Measurements from ENCODE around the gene UTF1.

Gene UTF1

GRCh38 chr10:133208466-133208865, 21.6 kb upstream of the UTF1 start:
- H3K4me1 Mint-ChIP-seq (ENCODE audit: low read depth in 2 of 2), result peaks cover 0 to 2% of the 10 kb centered on the region in 2 donors
- DNase-seq (no peak), ATAC-seq (replicated peaks) (no peak)
- no peaks in the 10 kb centered on the region for H3K36me3 Mint-ChIP-seq (ENCODE audit: insufficient read depth)
- H3K27ac Mint-ChIP-seq, result no peak overlapping the region
- no peak overlapping the region for H3K4me3 Mint-ChIP-seq
- peaks cover 9 to 10% of the 10 kb centered on the region in 2 donors for H3K27me3 Mint-ChIP-seq
- no peaks in the 10 kb centered on the region for H3K9me3 Mint-ChIP-seq

DNA sequence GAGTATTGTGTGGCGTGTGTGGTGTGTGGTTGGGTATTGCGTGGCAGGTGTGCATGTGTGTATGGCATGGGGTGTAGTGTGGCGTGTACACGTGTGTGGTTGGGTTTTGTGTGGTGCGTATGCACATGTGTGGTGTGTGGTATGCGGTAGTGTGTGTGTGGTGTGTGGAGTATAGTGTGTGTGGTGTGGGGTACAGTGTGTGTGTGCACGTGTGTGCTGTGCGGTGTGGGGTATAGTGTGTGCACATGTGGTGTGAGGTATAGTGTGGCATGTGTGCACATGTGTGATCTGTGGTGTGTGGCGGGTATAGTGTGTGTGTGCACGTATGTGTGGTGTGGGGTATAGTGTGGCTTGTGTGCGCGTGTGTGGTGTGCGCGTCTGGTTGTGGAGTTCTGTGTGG, 20.9 kb upstream of the UTF1 start:
- Mint-ChIP-seq H3K27me3 (peaks cover 9 to 11% of the 10 kb centered on the region in 2 donors), H3K4me1 (ENCODE audit: low read depth in 2 of 2) (peaks cover 0 to 2% of the 10 kb centered on the region in 2 donors), H3K4me3 (no peak overlapping the region), H3K36me3 (ENCODE audit: insufficient read depth) (no peaks in the 10 kb centered on the region), H3K27ac (no peak overlapping the region), H3K9me3 (no peaks in the 10 kb centered on the region)
- DNase-seq (no peak), ATAC-seq (replicated peaks) (no peak)

DNA sequence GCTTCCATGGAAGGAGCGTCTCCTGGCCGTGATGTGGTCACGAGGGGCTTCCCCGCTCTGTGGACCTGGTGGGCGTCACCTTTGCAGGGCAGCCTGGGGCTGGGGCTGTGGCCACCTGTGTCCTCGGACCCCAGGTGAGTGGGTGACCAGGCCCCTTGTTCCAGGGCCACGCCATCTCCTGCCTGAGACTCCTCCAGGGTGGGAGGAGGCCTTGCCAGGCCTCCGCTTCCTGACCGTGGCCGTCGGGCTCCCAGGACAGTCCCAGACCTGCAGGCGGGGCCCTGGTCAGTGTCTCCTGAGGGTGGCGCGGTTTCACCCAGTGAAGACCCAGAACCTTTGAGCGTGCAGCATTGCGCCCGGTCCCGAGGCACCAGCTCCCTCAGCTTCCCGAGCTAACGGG, 20.4 kb upstream of the UTF1 start:
- H3K36me3 Mint-ChIP-seq (ENCODE audit: insufficient read depth), result no peaks in the 10 kb centered on the region
- H3K4me3 Mint-ChIP-seq, result no peak overlapping the region
- peaks cover 9 to 16% of the 10 kb centered on the region in 2 donors for H3K27me3 Mint-ChIP-seq
- no peak overlapping the region for H3K27ac Mint-ChIP-seq
- ATAC-seq (replicated peaks) (no peak), DNase-seq (no peak)
- peaks cover 0 to 2% of the 10 kb centered on the region in 2 donors for H3K4me1 Mint-ChIP-seq (ENCODE audit: low read depth in 2 of 2)
- no peaks in the 10 kb centered on the region for H3K9me3 Mint-ChIP-seq

GRCh38 chr10:133210398-133211140, 19.4 kb upstream of the UTF1 start:
- no peaks in the 10 kb centered on the region for H3K9me3 Mint-ChIP-seq
- no peak overlapping the region for H3K27ac Mint-ChIP-seq
- H3K4me1 Mint-ChIP-seq (ENCODE audit: low read depth in 2 of 2), result peaks cover 0 to 2% of the 10 kb centered on the region in 2 donors
- H3K27me3 Mint-ChIP-seq, result peaks cover 9 to 26% of the 10 kb centered on the region in 2 donors
- H3K4me3 Mint-ChIP-seq, result no peak overlapping the region
- ATAC-seq (replicated peaks), result no peak
- DNase-seq, result no peak
- H3K36me3 Mint-ChIP-seq (ENCODE audit: insufficient read depth), result no peaks in the 10 kb centered on the region

DNA sequence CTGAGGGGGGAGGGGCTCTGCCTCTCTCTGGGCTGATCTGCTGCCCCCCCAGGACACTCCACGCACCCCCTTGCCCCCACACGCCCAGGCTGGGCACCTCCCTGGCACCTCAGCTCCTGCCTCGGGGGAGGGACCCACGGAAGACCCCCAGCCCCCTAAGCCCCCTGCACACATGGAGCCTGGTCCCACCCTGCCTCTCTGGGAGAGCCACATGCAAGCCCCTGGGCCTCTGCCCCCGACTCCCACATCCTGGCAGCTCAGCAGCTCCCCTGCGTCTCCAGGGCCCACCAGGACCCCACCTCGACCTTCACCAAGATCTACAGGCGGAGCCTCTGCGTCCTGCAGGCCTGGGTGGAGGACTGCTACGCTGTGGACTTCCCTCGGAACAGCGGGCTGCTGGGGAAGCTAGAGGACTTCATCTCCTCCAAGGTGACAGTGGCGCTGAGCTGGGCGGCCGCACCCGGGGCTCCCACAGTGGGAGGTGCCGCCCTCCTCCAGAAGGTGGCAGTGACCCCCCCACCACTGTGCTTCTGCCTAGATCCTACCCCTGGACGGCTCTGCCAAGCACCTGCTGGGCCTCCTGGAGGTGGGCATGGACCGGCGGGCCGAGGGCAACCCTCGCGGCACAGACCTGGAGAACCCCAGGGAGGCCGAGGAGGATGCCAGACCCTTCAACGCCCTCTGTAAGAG, 18.7 kb upstream of the UTF1 start:
- no peaks in the 10 kb centered on the region for H3K36me3 Mint-ChIP-seq (ENCODE audit: insufficient read depth)
- no peak overlapping the region for H3K27ac Mint-ChIP-seq
- DNase-seq (no peak), ATAC-seq (replicated peaks) (no peak)
- H3K9me3 Mint-ChIP-seq, result no peaks in the 10 kb centered on the region
- H3K4me3 Mint-ChIP-seq, result no peak overlapping the region
- peaks cover 0 to 2% of the 10 kb centered on the region in 2 donors for H3K4me1 Mint-ChIP-seq (ENCODE audit: low read depth in 2 of 2)
- peaks cover 9 to 33% of the 10 kb centered on the region in 2 donors for H3K27me3 Mint-ChIP-seq

- H3K36me3 Mint-ChIP-seq (ENCODE audit: insufficient read depth), result no peaks in the 10 kb centered on the region
- H3K27ac Mint-ChIP-seq, result no peak overlapping the region
- no peak for ATAC-seq (replicated peaks)
- H3K9me3 Mint-ChIP-seq, result no peaks in the 10 kb centered on the region
- no peak overlapping the region for H3K4me3 Mint-ChIP-seq
- H3K4me1 Mint-ChIP-seq (ENCODE audit: low read depth in 2 of 2), result peaks cover 0 to 2% of the 10 kb centered on the region in 2 donors
- DNase-seq, result no peak
- peaks cover 9 to 40% of the 10 kb centered on the region in 2 donors for H3K27me3 Mint-ChIP-seq
These were observed 17.8 kb upstream of the UTF1 start for GRCh38 chr10:133211959-133212852.

DNA sequence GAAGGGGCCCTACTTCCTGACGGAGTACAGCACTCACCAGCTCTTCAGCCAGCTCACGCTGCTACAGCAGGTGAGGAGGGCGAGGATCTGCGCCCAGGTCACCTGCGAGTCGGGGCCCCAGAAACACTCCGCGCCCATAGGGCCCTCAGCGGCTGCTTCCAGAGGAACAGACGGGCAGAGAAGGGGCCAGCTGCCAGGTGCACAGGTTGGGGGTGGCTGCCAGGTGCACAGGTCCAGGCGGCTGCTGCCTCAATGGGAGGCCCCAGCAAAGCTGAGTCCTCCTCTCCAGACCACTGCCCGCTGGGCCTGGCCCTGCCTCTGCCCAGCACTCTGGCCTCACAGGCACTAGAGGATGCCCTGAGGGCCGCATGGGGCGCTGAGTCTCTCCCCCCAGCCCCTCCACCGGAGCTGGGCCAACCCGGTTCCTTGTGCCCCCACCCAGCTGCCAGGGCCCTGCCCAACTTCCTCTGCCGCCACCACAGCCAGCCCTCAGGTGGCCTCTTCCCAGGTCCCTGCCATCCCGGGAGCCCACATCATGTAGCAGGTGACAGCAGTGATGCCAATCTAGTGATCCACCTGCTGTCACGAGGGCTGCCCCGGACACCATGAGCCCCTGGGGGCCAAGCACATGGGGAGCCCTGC, 17.0 kb upstream of the UTF1 start:
- no peak overlapping the region for H3K27ac Mint-ChIP-seq
- H3K27me3 Mint-ChIP-seq, result peaks cover 9 to 40% of the 10 kb centered on the region in 2 donors
- peaks cover 0 to 2% of the 10 kb centered on the region in 2 donors for H3K4me1 Mint-ChIP-seq (ENCODE audit: low read depth in 2 of 2)
- no peaks in the 10 kb centered on the region for H3K36me3 Mint-ChIP-seq (ENCODE audit: insufficient read depth)
- ATAC-seq (replicated peaks) (no peak), DNase-seq (no peak)
- no peak overlapping the region for H3K4me3 Mint-ChIP-seq
- H3K9me3 Mint-ChIP-seq, result no peaks in the 10 kb centered on the region

DNA sequence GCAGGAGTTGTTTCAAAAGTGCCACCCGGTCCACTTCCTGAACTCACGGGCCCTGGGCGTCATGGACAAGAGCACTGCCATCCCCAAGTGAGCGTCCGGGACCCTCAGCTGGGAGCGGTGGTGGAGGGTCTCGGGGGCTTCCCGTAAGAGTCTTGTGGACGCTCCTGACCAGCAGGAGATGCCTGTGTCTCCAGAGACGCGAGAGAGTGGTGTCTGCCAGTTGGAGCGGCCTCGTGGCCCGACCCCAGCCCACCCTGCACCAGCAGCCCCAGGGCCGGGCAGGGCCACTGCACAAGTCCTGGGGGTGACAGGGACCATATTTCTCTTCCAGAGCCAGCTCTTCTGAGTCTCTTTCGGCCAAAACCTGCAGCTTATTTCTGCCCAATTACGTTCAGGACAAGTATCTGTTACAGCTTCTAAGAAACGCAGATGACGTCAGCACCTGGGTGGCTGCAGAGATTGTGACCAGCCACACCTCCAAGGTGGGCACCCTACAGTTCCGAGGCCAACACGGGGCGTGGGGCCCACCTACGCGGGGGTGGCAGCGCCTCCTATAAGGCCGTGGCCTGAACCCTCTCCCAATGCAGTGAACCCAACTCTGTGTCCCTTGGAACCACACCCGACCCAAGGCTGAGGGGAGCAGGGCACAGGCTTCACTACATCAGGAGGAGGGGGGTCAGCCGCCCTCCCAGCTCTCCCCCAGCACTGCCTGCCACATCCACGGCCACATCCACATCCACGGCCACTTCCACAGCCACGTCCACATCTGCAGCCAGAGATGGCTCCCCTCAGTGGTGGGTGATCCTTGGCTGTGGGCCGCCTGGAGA, 16.2 kb upstream of the UTF1 start:
- DNase-seq (no peak), ATAC-seq (replicated peaks) (no peak)
- Mint-ChIP-seq H3K27ac (no peak overlapping the region), H3K27me3 (peaks cover 9 to 40% of the 10 kb centered on the region in 2 donors), H3K4me1 (ENCODE audit: low read depth in 2 of 2) (peaks cover 0 to 2% of the 10 kb centered on the region in 2 donors), H3K36me3 (ENCODE audit: insufficient read depth) (no peaks in the 10 kb centered on the region), H3K9me3 (no peaks in the 10 kb centered on the region), H3K4me3 (no peak overlapping the region)

DNA sequence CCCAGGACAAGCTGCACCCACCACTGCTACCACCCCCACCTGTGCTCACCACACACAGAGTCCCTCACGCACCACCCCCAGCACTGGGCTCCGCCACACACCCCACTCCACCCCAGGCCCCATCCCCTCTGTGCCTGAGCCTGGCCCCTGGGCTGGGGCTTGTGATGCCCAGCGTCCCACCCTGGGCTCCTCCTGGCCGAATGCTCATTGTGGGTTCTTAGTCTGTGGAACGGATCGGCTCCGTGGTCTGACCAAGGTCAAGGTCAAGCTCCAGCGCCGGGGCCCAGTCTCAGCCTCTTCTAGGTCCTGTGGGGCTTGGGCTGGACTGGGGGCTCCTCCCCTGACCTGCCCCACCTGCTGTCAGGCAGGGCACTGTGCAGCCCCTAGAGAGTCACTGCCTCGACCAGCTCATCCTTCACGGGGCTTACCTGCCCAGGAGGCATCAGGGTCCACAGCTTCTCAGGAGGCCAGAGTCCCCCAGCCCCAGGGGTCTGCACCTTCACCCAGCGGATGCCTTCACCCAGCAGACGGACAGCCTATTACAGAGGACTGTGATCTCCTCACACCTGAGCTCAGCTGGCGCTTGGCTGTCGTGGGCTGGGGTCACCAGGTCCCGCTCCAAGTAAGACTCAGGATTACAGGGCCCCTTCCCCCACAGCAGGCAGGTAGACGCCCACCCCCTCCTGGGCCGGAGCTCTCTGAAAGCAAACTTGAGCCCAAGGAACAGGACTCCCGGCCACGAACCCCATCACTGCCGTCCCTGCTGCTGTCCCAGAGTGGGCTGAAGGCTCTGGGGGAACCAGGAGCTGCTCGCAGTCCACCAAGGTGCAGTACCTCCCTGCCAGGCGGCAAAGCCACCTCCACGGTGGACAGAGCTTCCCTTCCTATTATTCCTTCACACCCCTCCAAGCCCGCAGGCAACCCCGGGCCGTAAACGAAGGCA, 15.3 kb upstream of the UTF1 start:
- H3K36me3 Mint-ChIP-seq (ENCODE audit: insufficient read depth), result no peaks in the 10 kb centered on the region
- H3K27ac Mint-ChIP-seq, result no peak overlapping the region
- peaks cover 0 to 2% of the 10 kb centered on the region in 2 donors for H3K4me1 Mint-ChIP-seq (ENCODE audit: low read depth in 2 of 2)
- H3K4me3 Mint-ChIP-seq, result no peak overlapping the region
- peaks cover 9 to 40% of the 10 kb centered on the region in 2 donors for H3K27me3 Mint-ChIP-seq
- DNase-seq (no peak), ATAC-seq (replicated peaks) (no peak)
- no peaks in the 10 kb centered on the region for H3K9me3 Mint-ChIP-seq

GRCh38 chr10:133215586-133215985, 14.4 kb upstream of the UTF1 start:
- Mint-ChIP-seq H3K4me1 (ENCODE audit: low read depth in 2 of 2) (peaks cover 0 to under 1% of the 10 kb centered on the region in 2 donors), H3K9me3 (no peaks in the 10 kb centered on the region), H3K27me3 (peaks cover 9 to 40% of the 10 kb centered on the region in 2 donors), H3K4me3 (no peak overlapping the region), H3K27ac (no peak overlapping the region), H3K36me3 (ENCODE audit: insufficient read depth) (no peaks in the 10 kb centered on the region)
- DNase-seq (no peak), ATAC-seq (replicated peaks) (no peak)

DNA sequence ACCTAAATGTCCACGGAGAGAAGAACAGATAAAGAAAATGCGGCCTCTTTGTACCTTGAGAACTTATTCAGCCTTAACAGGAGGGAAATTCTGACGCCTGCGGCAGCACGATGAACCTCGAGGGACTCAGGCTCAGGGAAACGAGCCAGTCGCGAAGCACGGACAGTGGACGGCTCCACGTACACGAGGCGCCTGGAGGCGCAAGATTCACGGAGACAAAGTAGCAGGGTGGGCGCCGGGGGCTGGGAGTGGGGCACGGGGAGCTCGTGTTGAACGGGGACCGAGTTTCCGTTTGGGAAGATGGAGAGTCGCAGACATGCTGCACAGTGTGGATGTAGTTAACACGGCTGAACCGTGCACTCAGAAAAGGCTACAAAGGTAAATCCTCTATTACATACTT, 13.2 kb upstream of the UTF1 start:
- Mint-ChIP-seq H3K4me1 (ENCODE audit: low read depth in 2 of 2) (peaks cover 0 to 2% of the 10 kb centered on the region in 2 donors), H3K4me3 (no peak overlapping the region), H3K27ac (no peak overlapping the region), H3K36me3 (ENCODE audit: insufficient read depth) (no peaks in the 10 kb centered on the region), H3K27me3 (peaks cover 13 to 49% of the 10 kb centered on the region in 2 donors), H3K9me3 (no peaks in the 10 kb centered on the region)
- ATAC-seq (replicated peaks), result no peak
- DNase-seq, result no peak
